Thyroid gland (tissue), 4 donors: ENCODE measurements around the gene DTD1.

Experiments
- POLR2A ChIP-seq, 2 donors: fragments of 450-650 bp; IDR thresholded peaks; one replicate each; pipeline ENCODE4 v1.6.1; 2017; ENCODE audit warnings: antibody characterized with exemption in 2 of 2, mild to moderate bottlenecking in 2 of 2, moderate library complexity in 1 of 2
- TF ChIP-seq, protein P1 (sequence below), 6 experiments: fragments of 200-600 bp in 3 of 6; fragments of 450-650 bp in 3 of 6; sonication (generic) in 3 of 6; IDR thresholded peaks; one replicate each; pipeline ENCODE4 v1.5.1; 2016 to 2019; ENCODE audit warnings: antibody characterized with exemption in 6 of 6, mild to moderate bottlenecking in 2 of 6, inconsistent platforms in 1 of 6, moderate library complexity in 1 of 6

DNA sequence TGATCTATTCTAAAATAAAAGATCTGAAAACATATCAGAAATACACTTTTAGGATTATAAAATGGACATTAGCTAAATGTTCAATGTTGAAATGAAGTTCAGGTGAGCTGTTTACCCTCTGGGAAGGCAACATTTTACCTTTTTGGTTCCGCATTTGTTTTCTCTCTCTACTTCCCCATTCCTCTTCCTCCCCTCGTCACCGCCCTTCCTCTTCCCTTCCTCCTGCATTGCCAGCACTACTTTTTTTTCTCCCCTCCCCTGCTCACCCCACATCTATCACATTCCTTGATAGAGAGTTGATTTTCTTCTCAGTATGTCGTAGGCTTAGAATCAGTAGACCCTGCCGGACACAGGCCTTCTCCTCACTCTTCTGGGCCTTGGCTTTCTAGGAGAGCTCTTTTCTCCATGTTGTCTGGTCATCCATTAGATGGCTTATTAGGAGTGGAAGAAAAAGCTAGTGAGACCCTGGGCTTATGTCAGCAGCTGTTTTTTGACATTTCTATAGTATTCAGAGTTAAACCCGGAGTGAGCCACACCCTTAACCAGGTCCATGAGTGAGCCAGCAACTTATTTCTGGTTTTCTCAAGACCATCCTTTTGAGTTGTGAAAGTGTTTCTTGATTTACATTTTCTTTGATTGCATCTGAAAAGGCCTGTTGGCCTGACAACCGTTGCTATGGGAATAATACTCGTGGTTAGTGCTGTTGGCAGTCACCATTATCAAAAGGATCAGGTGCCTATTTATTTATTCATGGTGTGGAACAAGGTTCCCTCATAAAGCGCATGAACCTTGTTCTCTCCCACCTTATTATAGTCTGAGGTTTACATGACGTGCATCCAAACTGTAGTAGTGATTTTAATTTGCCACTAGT lies 90.9 kb downstream of the DTD1 start:
- TF ChIP-seq, protein P1, sequence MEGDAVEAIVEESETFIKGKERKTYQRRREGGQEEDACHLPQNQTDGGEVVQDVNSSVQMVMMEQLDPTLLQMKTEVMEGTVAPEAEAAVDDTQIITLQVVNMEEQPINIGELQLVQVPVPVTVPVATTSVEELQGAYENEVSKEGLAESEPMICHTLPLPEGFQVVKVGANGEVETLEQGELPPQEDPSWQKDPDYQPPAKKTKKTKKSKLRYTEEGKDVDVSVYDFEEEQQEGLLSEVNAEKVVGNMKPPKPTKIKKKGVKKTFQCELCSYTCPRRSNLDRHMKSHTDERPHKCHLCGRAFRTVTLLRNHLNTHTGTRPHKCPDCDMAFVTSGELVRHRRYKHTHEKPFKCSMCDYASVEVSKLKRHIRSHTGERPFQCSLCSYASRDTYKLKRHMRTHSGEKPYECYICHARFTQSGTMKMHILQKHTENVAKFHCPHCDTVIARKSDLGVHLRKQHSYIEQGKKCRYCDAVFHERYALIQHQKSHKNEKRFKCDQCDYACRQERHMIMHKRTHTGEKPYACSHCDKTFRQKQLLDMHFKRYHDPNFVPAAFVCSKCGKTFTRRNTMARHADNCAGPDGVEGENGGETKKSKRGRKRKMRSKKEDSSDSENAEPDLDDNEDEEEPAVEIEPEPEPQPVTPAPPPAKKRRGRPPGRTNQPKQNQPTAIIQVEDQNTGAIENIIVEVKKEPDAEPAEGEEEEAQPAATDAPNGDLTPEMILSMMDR (IDR thresholded peaks at IDR 0.05), result no peak
- TF ChIP-seq POLR2A (IDR thresholded peaks at IDR 0.05), result no peak
